Stomach (tissue), 4 donors: ENCODE measurements around the gene MAPK7.

Experiments used
- EP300 ChIP-seq: sonication (generic); formaldehyde crosslinking; IDR thresholded peaks from one replicate; pipeline ENCODE4 v1.6.1; 2017; ENCODE audit warnings: antibody characterized with exemption
- POLR2A ChIP-seq, 4 donors: fragments of 450-650 bp; IDR thresholded peaks; one replicate each; pipeline ENCODE4 v1.6.1; 2016; ENCODE audit warnings: antibody characterized with exemption in 4 of 4, control low read depth in 2 of 4, mild to moderate bottlenecking in 1 of 4, moderate library complexity in 1 of 4
- POLR2AphosphoS5 ChIP-seq, 3 donors: sonication (generic); formaldehyde crosslinking; IDR thresholded peaks; one replicate each; pipeline ENCODE4 v1.6.1; 2016; ENCODE audit warnings: antibody characterized with exemption in 3 of 3
- TF ChIP-seq, protein P1 (sequence below), 7 experiments: fragments of 450-650 bp in 4 of 7; fragments of 200-600 bp in 3 of 7; sonication (generic) in 3 of 7; IDR thresholded peaks; one replicate each; pipeline ENCODE4 v1.5.1; 2016 to 2019; ENCODE audit warnings: antibody characterized with exemption in 7 of 7, control low read depth in 2 of 7, mild to moderate bottlenecking in 1 of 7

DNA sequence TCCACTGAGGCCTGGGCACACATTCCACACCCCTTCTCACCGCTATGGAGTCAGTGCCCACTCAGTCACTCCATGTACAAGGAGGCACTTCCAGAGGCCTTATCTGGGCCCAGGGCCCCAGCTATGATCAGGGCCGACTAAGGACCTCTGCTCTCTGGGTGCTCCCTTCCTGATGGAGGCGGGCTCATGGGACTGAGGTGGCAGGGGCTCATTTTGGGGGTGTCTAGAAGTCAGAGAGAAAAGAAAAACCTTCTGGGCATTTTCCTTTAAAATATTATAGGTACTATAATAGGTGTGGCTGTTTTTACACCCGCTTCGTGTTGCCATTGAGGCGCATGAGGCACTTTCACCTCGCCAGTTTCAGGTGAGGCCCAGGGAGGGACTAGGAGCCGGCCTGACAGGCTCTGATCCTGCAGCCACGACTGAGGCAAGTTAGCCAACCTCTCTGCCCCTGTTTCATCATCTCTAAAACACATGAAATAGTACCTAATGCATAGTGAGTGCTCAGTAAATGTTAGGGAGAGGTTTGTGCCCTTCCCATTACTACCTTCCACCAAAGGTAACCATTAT, 30.1 kb upstream of the MAPK7 start:
- TF ChIP-seq POLR2A (IDR thresholded peaks at IDR 0.05) (no peak), POLR2AphosphoS5 (IDR thresholded peaks at IDR 0.05) (no peak), EP300 (no peak)
- TF ChIP-seq, protein P1, sequence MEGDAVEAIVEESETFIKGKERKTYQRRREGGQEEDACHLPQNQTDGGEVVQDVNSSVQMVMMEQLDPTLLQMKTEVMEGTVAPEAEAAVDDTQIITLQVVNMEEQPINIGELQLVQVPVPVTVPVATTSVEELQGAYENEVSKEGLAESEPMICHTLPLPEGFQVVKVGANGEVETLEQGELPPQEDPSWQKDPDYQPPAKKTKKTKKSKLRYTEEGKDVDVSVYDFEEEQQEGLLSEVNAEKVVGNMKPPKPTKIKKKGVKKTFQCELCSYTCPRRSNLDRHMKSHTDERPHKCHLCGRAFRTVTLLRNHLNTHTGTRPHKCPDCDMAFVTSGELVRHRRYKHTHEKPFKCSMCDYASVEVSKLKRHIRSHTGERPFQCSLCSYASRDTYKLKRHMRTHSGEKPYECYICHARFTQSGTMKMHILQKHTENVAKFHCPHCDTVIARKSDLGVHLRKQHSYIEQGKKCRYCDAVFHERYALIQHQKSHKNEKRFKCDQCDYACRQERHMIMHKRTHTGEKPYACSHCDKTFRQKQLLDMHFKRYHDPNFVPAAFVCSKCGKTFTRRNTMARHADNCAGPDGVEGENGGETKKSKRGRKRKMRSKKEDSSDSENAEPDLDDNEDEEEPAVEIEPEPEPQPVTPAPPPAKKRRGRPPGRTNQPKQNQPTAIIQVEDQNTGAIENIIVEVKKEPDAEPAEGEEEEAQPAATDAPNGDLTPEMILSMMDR (IDR thresholded peaks at IDR 0.05), result no peak
